HT1080 (cell line): ENCODE measurements around the gene MT1H. TPM values are rescaled to one million over a fixed set of nuclear protein-coding genes. Genes with fewer than 3 reads are reported as not detected.
"Not testable (repeated sequence)": the region's sequence is repeated elsewhere in the genome, so short reads cannot be mapped to it uniquely, and the experiment has no call there.

Experiments used
- DNase-seq: peaks from one replicate; pipeline ENCODE4 v3.0.0-alpha.2; 2015; ENCODE audit warnings: low read depth
- total RNA-seq: library from RNA; depleted of rRNA; stranded (reverse); fragments of >200 nt; shearing (Covaris generic); gene quantifications from 2 replicates; pipeline ENCODE4 v1.2.3, GENCODE V29; 2014; rRNA removed

MT1H gene
- total RNA-seq, 1 experiment from 2014 or later = not detected

GRCh38 chr16:56717532-56717931, 47.9 kb downstream of the MT1H start:
- not testable (repeated sequence) for DNase-seq

Other genes starting within 250 kb of the MT1H start
- 113 and 117 TPM in 2 replicates for gene AMFR, start 244.3 kb upstream of the MT1H start, total RNA-seq
- 235 and 404 TPM in 2 replicates for gene NUDT21, start 218.5 kb upstream of the MT1H start, total RNA-seq
- gene OGFOD1, start 218.3 kb upstream of the MT1H start, total RNA-seq = 99.0 and 121 TPM in 2 replicates
- gene BBS2, start 149.8 kb upstream of the MT1H start, total RNA-seq = 18.9 and 23.3 TPM in 2 replicates
- not detected in 2 replicates for gene MT4, start 104.7 kb upstream of the MT1H start, total RNA-seq
- gene MT3, start 80.3 kb upstream of the MT1H start, total RNA-seq = not detected in 2 replicates
- 881 and 1,822 TPM in 2 replicates for gene MT2A, start 61.2 kb upstream of the MT1H start, total RNA-seq
- 533 and 612 TPM in 2 replicates for gene MT1E, start 44.0 kb upstream of the MT1H start, total RNA-seq
- gene MT1M, start 37.2 kb upstream of the MT1H start, total RNA-seq = not detected in 2 replicates
- gene MT1A, start 31.1 kb upstream of the MT1H start, total RNA-seq = not detected in 2 replicates
- gene MT1B, start 17.9 kb upstream of the MT1H start, total RNA-seq = not detected in 2 replicates
- gene MT1F, start 11.9 kb upstream of the MT1H start, total RNA-seq = not detected in 2 replicates
- gene MT1G, start 1.7 kb upstream of the MT1H start, total RNA-seq = 0.33 and 1.4 TPM in 2 replicates
- gene MT1X, start 12.7 kb downstream of the MT1H start, total RNA-seq = 100 and 148 TPM in 2 replicates
- 115 and 119 TPM in 2 replicates for gene NUP93, start 60.3 kb downstream of the MT1H start, total RNA-seq
- gene SLC12A3, start 195.4 kb downstream of the MT1H start, total RNA-seq = not detected in 2 replicates